Neuronal stem cell (in vitro differentiated cells): ENCODE measurements around the gene APLNR.
A peak's percentile ranks its signal among the peaks of the same experiment; 100 is the strongest.

Experiments
- DNase-seq: peaks from one replicate; pipeline ENCODE4 v3.0.0-alpha.2; 2013; ENCODE audit warnings: low spot score
- H2AFZ ChIP-seq: one replicate; pipeline ENCODE4 v1.6.1; 2013; ENCODE audit warnings: mild to moderate bottlenecking, low read length, inconsistent platforms
- H2AK5ac ChIP-seq: 2 replicates; pipeline ENCODE4 v1.6.1; 2013; ENCODE audit warnings: low read depth, mild to moderate bottlenecking, inconsistent platforms, low read length, moderate library complexity, mixed read lengths
- H2BK120ac ChIP-seq: 2 replicates; pipeline ENCODE4 v1.6.1; 2013; ENCODE audit warnings: low read depth, mild to moderate bottlenecking, inconsistent platforms, low read length, moderate library complexity, mixed read lengths
- H2BK12ac ChIP-seq: one replicate; pipeline ENCODE4 v1.6.1; 2013; ENCODE audit warnings: low read length, inconsistent platforms
- H2BK15ac ChIP-seq: 2 replicates; pipeline ENCODE4 v1.6.1; 2013; ENCODE audit warnings: mild to moderate bottlenecking, low read length, inconsistent platforms, mixed read lengths
- H2BK5ac ChIP-seq: one replicate; pipeline ENCODE4 v1.6.1; 2013; ENCODE audit warnings: inconsistent platforms, mild to moderate bottlenecking, low read length, moderate library complexity
- H3K14ac ChIP-seq: one replicate; pipeline ENCODE4 v1.6.1; 2013; ENCODE audit warnings: low read length, inconsistent platforms
- H3K18ac ChIP-seq: 2 replicates; pipeline ENCODE4 v1.6.1; 2013; ENCODE audit warnings: low read length, inconsistent platforms
- H3K23ac ChIP-seq: 2 replicates; pipeline ENCODE4 v1.6.1; 2013; ENCODE audit warnings: low read depth, mild to moderate bottlenecking, mixed read lengths, low read length, inconsistent platforms; ENCODE audit not compliant: poor library complexity
- H3K27ac ChIP-seq: replicated peaks from 3 replicates; pipeline ENCODE4 v1.5.1; 2013; ENCODE audit warnings: low read length, inconsistent platforms
- H3K27me3 ChIP-seq, 3 experiments: 2 replicates each; pipeline ENCODE4 v1.6.1; 2013; ENCODE audit warnings: low read length in 3 of 3, mild to moderate bottlenecking in 2 of 3, inconsistent platforms in 1 of 3, low read depth in 1 of 3, mixed read lengths in 1 of 3, moderate library complexity in 1 of 3; ENCODE audit not compliant: control insufficient read depth in 3 of 3, insufficient read depth in 3 of 3
- H3K36me3 ChIP-seq, 2 donors: replicated peaks in 1 of 2; 2 replicates each; pipeline ENCODE4 v1.6.1; 2013; ENCODE audit warnings: low read length in 2 of 2; ENCODE audit not compliant: control insufficient read depth in 2 of 2, insufficient read depth in 2 of 2
- H3K4ac ChIP-seq: 2 replicates; pipeline ENCODE4 v1.6.1; 2013; ENCODE audit warnings: inconsistent platforms, mild to moderate bottlenecking, low read length, moderate library complexity
- H3K4me1 ChIP-seq, 2 donors: 1 replicate in 1 of 2; 2 replicates in 1 of 2; pipeline ENCODE4 v1.6.1; 2013; ENCODE audit warnings: low read length in 2 of 2, low read depth in 1 of 2; ENCODE audit not compliant: control insufficient read depth in 2 of 2, insufficient read depth in 1 of 2
- H3K4me2 ChIP-seq: one replicate; pipeline ENCODE4 v1.6.1; 2013; ENCODE audit warnings: mild to moderate bottlenecking, low read length, inconsistent platforms; ENCODE audit not compliant: insufficient read depth, poor library complexity, severe bottlenecking
- H3K4me3 ChIP-seq, 2 donors: 2 replicates each; pipeline ENCODE4 v1.5.1; 2013; ENCODE audit warnings: low read length in 2 of 2, mild to moderate bottlenecking in 2 of 2, inconsistent platforms in 1 of 2, moderate library complexity in 1 of 2
- H3K79me1 ChIP-seq: one replicate; pipeline ENCODE4 v1.6.1; 2013; ENCODE audit warnings: low read depth, mild to moderate bottlenecking, inconsistent platforms, low read length, moderate library complexity
- H3K9ac ChIP-seq: one replicate; pipeline ENCODE4 v1.6.1; 2013; ENCODE audit warnings: mild to moderate bottlenecking, low read depth, low read length, inconsistent platforms; ENCODE audit not compliant: poor library complexity
- H3K9me3 ChIP-seq, 2 donors: replicated peaks in 1 of 2; 2 replicates each; pipeline versions ENCODE3 to v1.6.1; 2013; ENCODE audit warnings: low read length in 2 of 2, mild to moderate bottlenecking in 2 of 2, inconsistent platforms in 1 of 2, low read depth in 1 of 2, mixed read lengths in 1 of 2, moderate library complexity in 1 of 2; ENCODE audit not compliant: control insufficient read depth in 2 of 2, insufficient read depth in 1 of 2
- H4K8ac ChIP-seq: one replicate; pipeline ENCODE4 v1.6.1; 2013; ENCODE audit warnings: low read depth, mild to moderate bottlenecking, inconsistent platforms, low read length, moderate library complexity
- H4K91ac ChIP-seq: one replicate; pipeline ENCODE4 v1.6.1; 2013; ENCODE audit warnings: low read length, low read depth, mild to moderate bottlenecking, inconsistent platforms; ENCODE audit not compliant: poor library complexity
- WGBS, 2 donors: extraction: QIAGEN DNeasy Blood & Tissue Kit; methylation state at CpG; one replicate each; pipeline ENCODE4 v1.1.7; 2013; ENCODE audit warnings: missing lambda C conversion rate in 2 of 2, mixed read lengths in 1 of 2; ENCODE audit not compliant: insufficient read length in 2 of 2, insufficient replicate concordance in 1 of 2; ENCODE audit errors: extremely low coverage in 2 of 2; 5-methylcytosine and 5-hydroxymethylcytosine counted together

Gene APLNR

DNA sequence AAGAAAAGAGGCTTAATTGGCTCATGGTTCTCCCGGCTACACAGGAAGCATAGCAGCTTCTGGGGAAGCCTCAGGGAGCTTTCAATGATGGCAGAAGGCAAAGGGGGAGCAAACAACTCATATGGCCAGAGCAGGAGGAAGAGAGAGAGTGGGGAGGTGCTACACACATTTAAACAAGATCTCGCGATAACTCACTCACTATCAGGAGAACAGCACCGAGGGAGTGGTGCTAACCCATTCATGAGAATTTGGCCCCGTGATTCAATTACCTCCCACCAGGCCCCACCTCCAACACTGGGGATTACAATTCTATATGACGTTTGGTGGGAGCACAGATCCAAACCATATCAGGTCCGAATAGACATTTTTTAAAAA is 41.7 kb upstream of the APLNR start:
- no CpG with 5 or more reads among the region's 7 CpGs for WGBS, 2 donors
- Histone ChIP-seq H3K27me3 (peaks cover 0 to 1% (median 0%) of the 10 kb centered on the region in 3 experiments), H3K9me3 (peaks cover 0 to under 1% of the 10 kb centered on the region in 2 donors), H2AFZ (peak overlapping the region; percentile 88), H3K23ac (no peak overlapping the region), H3K4ac (no peak overlapping the region), H4K8ac (no peak overlapping the region), H2BK120ac (no peak overlapping the region), H3K9ac (no peak overlapping the region), H2BK12ac (no peak overlapping the region), H3K14ac (no peak overlapping the region), H3K79me1 (no peaks in the 10 kb centered on the region), H2AK5ac (no peak overlapping the region), H3K4me1 (peaks cover 5 to 7% of the 10 kb centered on the region in 2 donors), H2BK5ac (no peak overlapping the region), H3K4me2 (no peak overlapping the region), H3K36me3 (no peaks in the 10 kb centered on the region), H2BK15ac (no peak overlapping the region), H3K4me3 (no peak overlapping the region), H3K18ac (no peak overlapping the region), H4K91ac (no peak overlapping the region), H3K27ac (no peak overlapping the region)
- no peak for DNase-seq

DNA sequence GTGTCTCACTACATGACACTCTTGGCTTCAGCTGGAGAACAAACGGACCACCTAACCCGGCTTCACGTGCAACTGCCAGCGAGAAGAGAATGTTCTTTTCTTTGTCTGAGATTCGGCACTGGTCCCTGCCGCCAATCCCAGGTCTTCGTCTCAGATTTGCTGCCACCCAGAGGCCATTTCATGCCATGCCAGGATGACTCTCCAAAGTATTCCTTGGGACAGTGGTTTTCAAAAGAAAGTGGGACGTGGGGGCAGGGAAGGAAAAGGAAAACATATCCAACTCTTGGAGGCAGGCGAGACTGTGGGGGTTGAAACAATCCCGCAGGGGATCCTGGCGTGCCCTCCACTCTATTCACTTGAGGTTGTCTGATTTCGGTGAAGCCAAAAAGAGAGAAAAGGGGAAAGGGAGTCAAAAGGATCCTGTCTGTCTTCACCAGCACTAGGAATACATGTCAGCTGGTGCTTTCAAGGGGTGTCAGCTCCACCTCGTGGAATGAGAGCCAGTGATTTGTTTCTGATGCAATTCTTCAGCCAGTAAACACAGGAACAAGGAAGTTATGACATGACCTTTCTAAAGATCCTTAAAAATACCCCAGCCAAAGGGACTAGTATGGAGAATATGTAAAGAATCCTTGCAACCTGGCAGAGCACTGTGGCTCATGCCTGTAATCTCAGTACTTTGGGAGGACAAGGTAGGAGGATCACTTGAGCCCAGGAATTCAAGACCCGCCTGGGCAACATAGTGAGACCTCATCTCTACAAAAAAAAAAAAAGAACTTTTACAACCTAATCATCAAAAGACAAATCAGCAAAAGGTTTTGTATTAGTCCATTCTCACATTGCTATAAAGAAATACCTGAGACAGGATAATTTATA is 41.0 kb upstream of the APLNR start:
- Histone ChIP-seq H2AFZ (peak overlapping the region; percentile 88), H4K91ac (no peak overlapping the region), H3K4me2 (peak overlapping the region; percentile 39), H4K8ac (no peak overlapping the region), H3K23ac (no peak overlapping the region), H3K18ac (no peak overlapping the region), H3K4ac (no peak overlapping the region), H2AK5ac (no peak overlapping the region), H3K79me1 (no peaks in the 10 kb centered on the region), H3K36me3 (no peaks in the 10 kb centered on the region), H3K14ac (no peak overlapping the region), H2BK15ac (no peak overlapping the region), H3K4me1 (peaks cover 4 to 5% of the 10 kb centered on the region in 2 donors), H3K9ac (no peak overlapping the region), H3K4me3 (peak overlapping the region in 1 of 2 donors; percentile 6), H2BK5ac (no peak overlapping the region), H2BK120ac (no peak overlapping the region), H3K9me3 (peaks cover 0 to 5% of the 10 kb centered on the region in 2 donors), H2BK12ac (no peak overlapping the region), H3K27me3 (peaks cover 0 to 3% (median 0%) of the 10 kb centered on the region in 3 experiments), H3K27ac (no peak overlapping the region)
- peak; percentile 70 for DNase-seq
- no CpG with 5 or more reads among the region's 14 CpGs for WGBS, 2 donors

DNA sequence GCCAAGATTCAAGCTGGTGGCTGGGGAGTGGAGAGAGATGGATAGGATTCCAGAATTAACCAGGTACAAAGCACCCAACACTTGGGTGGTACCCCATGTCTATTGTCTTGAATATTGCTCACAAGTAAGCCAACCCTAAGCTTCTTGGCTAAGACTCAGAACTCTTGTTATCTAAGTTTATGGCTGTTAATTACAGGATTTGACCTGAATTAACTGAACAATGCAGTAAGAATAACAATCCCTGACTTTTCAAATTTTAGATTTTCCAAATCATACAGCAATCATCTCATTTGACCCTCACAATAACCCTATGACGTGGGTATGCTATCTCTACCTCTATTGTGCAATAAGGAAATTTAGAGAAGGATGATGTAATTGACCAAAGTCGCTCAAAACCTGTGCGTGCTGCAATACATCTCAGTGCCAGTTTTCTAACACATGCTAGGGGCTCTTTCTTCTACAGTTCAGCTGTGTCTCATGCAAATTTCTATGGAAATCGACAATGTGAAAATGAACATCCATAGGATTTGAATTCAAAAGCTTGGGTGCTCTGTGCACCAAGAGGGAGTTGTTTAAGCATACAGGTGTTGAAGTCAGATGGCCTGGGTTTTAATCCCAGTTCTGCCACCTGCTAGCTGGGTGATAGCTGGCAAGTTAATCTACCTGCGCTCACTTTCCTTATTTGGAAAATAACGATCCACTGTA is 40.1 kb upstream of the APLNR start:
- Histone ChIP-seq H3K23ac (no peak overlapping the region), H3K79me1 (no peaks in the 10 kb centered on the region), H3K27me3 (peaks cover 0 to 3% (median 0%) of the 10 kb centered on the region in 3 experiments), H3K4me3 (no peak overlapping the region), H3K4ac (no peak overlapping the region), H3K4me1 (peaks cover 4 to 5% of the 10 kb centered on the region in 2 donors), H2BK15ac (no peak overlapping the region), H3K18ac (no peak overlapping the region), H2BK5ac (no peak overlapping the region), H2BK12ac (no peak overlapping the region), H2BK120ac (no peak overlapping the region), H3K14ac (no peak overlapping the region), H4K91ac (no peak overlapping the region), H3K9me3 (peaks cover 0 to 5% of the 10 kb centered on the region in 2 donors), H3K36me3 (no peaks in the 10 kb centered on the region), H3K27ac (no peak overlapping the region), H4K8ac (no peak overlapping the region), H2AK5ac (no peak overlapping the region), H3K9ac (no peak overlapping the region), H3K4me2 (no peak overlapping the region), H2AFZ (peak overlapping the region; percentile 88)
- no peak for DNase-seq
- WGBS, 2 donors = no CpG with 5 or more reads among the region's 6 CpGs
